ENCODE results near the gene RAB1A. TPM values are rescaled to one million over a fixed set of nuclear protein-coding genes. Genes with fewer than 3 reads are reported as not detected.

RAB1A gene
- total and polyA plus RNA-seq, 2 of the 13 experiments (the other 11 are each of a cell fraction or from before 2014, with no cell fraction given) = 206 to 226 TPM

GRCh38 chr2:65128297-65129190, 1.4 kb downstream of the RAB1A start:
- H2AFZ ChIP-seq (ENCODE audit: low read length) = no peak overlapping the region
- H3K79me2 ChIP-seq (ENCODE audit: insufficient read depth, low read length) = peaks cover 64% of the 10 kb centered on the region
- intact Hi-C loops (cut with micrococcal nuclease; ENCODE audit: unreplicated experiment) = loop anchor here (1.0 to 2.0 kb wide), 2 partner anchors 16 to 307 kb away; no protein-coding TSS in a partner anchor
- BruUV-seq (replicated peaks) = TSS peak; percentile 66
- H3K9ac ChIP-seq (ENCODE audit: insufficient read depth, low read depth, low read length) = peak overlapping the region; percentile 100
- CTCF ChIA-PET (ENCODE audit: low intra/inter-chr PET ratio, low total read pairs) = no interaction called here
- peaks cover 0 to 6% of the 10 kb centered on the region in 2 experiments; a peak in 2 of 5 replicates for H3K36me3 ChIP-seq (replicated peaks in 1 of 2; ENCODE audit: control insufficient read depth in 1 of 2, insufficient read depth in 2 of 2, low read length in 2 of 2)
- ATAC-seq (no peak), DNase-seq (ENCODE audit: low spot score) (no peak), FAIRE-seq (peak; percentile 55)
- peaks cover 0 to 4% of the 10 kb centered on the region in 2 experiments; a peak in 1 of 5 replicates for H3K27me3 ChIP-seq (ENCODE audit: control insufficient read depth in 1 of 2, insufficient read depth in 2 of 2, low read length in 2 of 2)
- H3K27ac ChIP-seq (ENCODE audit: extremely low read length, insufficient read depth, low read length) = peak overlapping the region; percentile 95
- peak overlapping the region; percentile 98 for H3K4me2 ChIP-seq (ENCODE audit: low read depth, low read length)
- WGBS (ENCODE audit: low lambda C conversion rate) = 3% methylated on average over 8 of the region's 8 CpGs
- H4K20me1 ChIP-seq (ENCODE audit: insufficient read depth, low read length) = peaks cover 59% of the 10 kb centered on the region
- H3K9me3 ChIP-seq (ENCODE audit: low read length) = no peaks in the 10 kb centered on the region
- H3K4me3 ChIP-seq (replicated peaks in 1 of 3; ENCODE audit: insufficient read depth in 1 of 3, low read depth in 2 of 3, low read length in 3 of 3) = peak overlapping the region; percentile 89 to 98 (median 97)
- H3K4me1 ChIP-seq (ENCODE audit: insufficient read depth, low read length) = peaks cover 77% of the 10 kb centered on the region
- POLR2A ChIA-PET = interaction anchor here (0.7 to 3.1 kb wide), 9 partner anchors 18 to 1408 kb away, joined by 3 to 62 read pairs (median 8); partner anchors contain the start of genes ACTR2, CEP68 and SERTAD2
- in situ Hi-C loops (cut with HindIII; ENCODE audit: extremely low pct_ligation_motif_present, low pct_unique_long_range_greater_than_20kb) = no loop called here
- TF ChIP-seq CHD4 (IDR thresholded peaks at IDR 0.05; ENCODE audit: borderline replicate concordance, low read length) (no peak), RBFOX2 (IDR thresholded peaks at IDR 0.05; ENCODE audit: low read depth, low read length) (0 out of 2 replicates have a peak, but pooled peaks have one; percentile 30), KAT8 (CRISPR knock-in tag; IDR thresholded peaks at IDR 0.05) (0 out of 2 replicates have a peak, but pooled peaks have one; percentile 7), NR2C2 (CRISPR knock-in tag; IDR thresholded peaks at IDR 0.05; ENCODE audit: borderline replicate concordance) (0 out of 2 replicates have a peak, but pooled peaks have one; percentile 20), KLF13 (CRISPR knock-in tag; IDR thresholded peaks at IDR 0.05) (no peak), HNF4G (IDR thresholded peaks at IDR 0.05; ENCODE audit: borderline replicate concordance, low read depth, low read length) (no peak), HNF4G (CRISPR knock-in tag; IDR thresholded peaks at IDR 0.05; ENCODE audit: borderline replicate concordance, low read depth) (no peak), SAP130 (CRISPR knock-in tag; IDR thresholded peaks at IDR 0.05; ENCODE audit: low read depth) (peak; percentile 82), ZNF382 (CRISPR knock-in tag; IDR thresholded peaks at IDR 0.05; ENCODE audit: borderline replicate concordance) (no peak), THAP11 (CRISPR knock-in tag; IDR thresholded peaks at IDR 0.05) (0 out of 2 replicates have a peak, but pooled peaks have one; percentile 30), MAFK (conservative IDR thresholded peaks at IDR 0.05 in 1 of 2, IDR thresholded peaks at IDR 0.05 in 1 of 2; ENCODE audit: low read length in 2 of 2) (peak; percentile 71 to 79), ZNF264 (CRISPR knock-in tag; IDR thresholded peaks at IDR 0.05) (0 out of 2 replicates have a peak, but pooled peaks have one; percentile 20), ZBTB38 (CRISPR knock-in tag; IDR thresholded peaks at IDR 0.05) (no peak), ATF2 (CRISPR knock-in tag; IDR thresholded peaks at IDR 0.05) (0 out of 2 replicates have a peak, but pooled peaks have one; percentile 1), TFE3 (CRISPR knock-in tag; IDR thresholded peaks at IDR 0.05) (peak; percentile 81), CEBPG (CRISPR knock-in tag; IDR thresholded peaks at IDR 0.05) (peak; percentile 45), ZEB1 (IDR thresholded peaks at IDR 0.05; ENCODE audit: insufficient replicate concordance, low read depth) (no peak), CREB1 (IDR thresholded peaks at IDR 0.05) (peak; percentile 70), CREB1 (CRISPR knock-in tag; IDR thresholded peaks at IDR 0.05) (no peak), ZNF879 (CRISPR knock-in tag; IDR thresholded peaks at IDR 0.05) (0 out of 2 replicates have a peak, but pooled peaks have one; percentile 15), MLX (CRISPR knock-in tag; IDR thresholded peaks at IDR 0.05) (0 out of 2 replicates have a peak, but pooled peaks have one; percentile 21), CEBPB (IDR thresholded peaks at IDR 0.05; ENCODE audit: borderline replicate concordance, low read depth, low read length) (peak; percentile 81)
